K562 (cell line): ENCODE data around the gene CD6. TPM values are rescaled to one million over a fixed set of nuclear protein-coding genes. Genes with fewer than 3 reads are reported as not detected.

Experiments
- ARID2 ChIP-seq: fragments of 450-650 bp; IDR thresholded peaks from 2 replicates; pipeline ENCODE4 v1.6.1; 2017; ENCODE audit warnings: antibody characterized with exemption, mild to moderate bottlenecking
- KDM2B ChIP-seq: fragments of 250-450 bp; sonication (Bioruptor Pico); IDR thresholded peaks from 2 replicates; pipeline ENCODE4 v1.8.0; 2021; ENCODE audit warnings: mild to moderate bottlenecking, moderate library complexity
- MEF2D ChIP-seq: conservative IDR thresholded peaks from 2 replicates; pipeline ENCODE4 v1.6.1; 2016; ENCODE audit warnings: low read depth, missing genetic modification characterization, missing compliant biosample characterization
- MYC ChIP-seq, 2 experiments: fragments of 250-450 bp in 1 of 2; sonication (Bioruptor Pico) in 1 of 2; IDR thresholded peaks; 2 replicates each; pipeline versions ENCODE4 v1.5.1 to v1.6.1; 2012 to 2021; ENCODE audit warnings: low read depth in 2 of 2, borderline replicate concordance in 1 of 2, improper control_type of control experiment in 1 of 2, low read length in 1 of 2, mild to moderate bottlenecking in 1 of 2, moderate library complexity in 1 of 2
- NR2C2 ChIP-seq, 2 experiments: fragments of 200-800 bp in 1 of 2; sonication (Bioruptor generic) in 1 of 2; sonication (generic) in 1 of 2; formaldehyde crosslinking in 1 of 2; IDR thresholded peaks; 2 replicates each; pipeline versions ENCODE4 v1.6.1 to v1.8.0; 2016 to 2022; ENCODE audit warnings: mild to moderate bottlenecking in 1 of 2, missing compliant biosample characterization in 1 of 2, missing genetic modification characterization in 1 of 2, missing genetic modification reagents in 1 of 2
- RAD21 ChIP-seq, 2 experiments: fragments of 250-450 bp in 1 of 2; fragments of 450-650 bp in 1 of 2; sonication (Bioruptor Pico) in 1 of 2; formaldehyde crosslinking in 1 of 2; IDR thresholded peaks in 1 of 2; conservative IDR thresholded peaks in 1 of 2; 2 replicates each; pipeline versions ENCODE4 v1.4.0 to v1.8.0; 2020 to 2022; ENCODE audit warnings: mild to moderate bottlenecking in 2 of 2, moderate library complexity in 1 of 2
- RBBP5 ChIP-seq: fragments of 200-600 bp; sonication (generic); IDR thresholded peaks from 2 replicates; pipeline ENCODE4 v1.6.1; 2012; ENCODE audit warnings: borderline replicate concordance, mild to moderate bottlenecking, low read length, control low read depth, inconsistent platforms; ENCODE audit not compliant: insufficient read depth, poor library complexity, severe bottlenecking
- RFX5 ChIP-seq: IDR thresholded peaks from 2 replicates; pipeline ENCODE4 v1.6.1; 2011; ENCODE audit warnings: low read depth, mild to moderate bottlenecking, improper control_type of control experiment, low read length
- SIN3B ChIP-seq: fragments of 450-650 bp; IDR thresholded peaks from 2 replicates; pipeline ENCODE4 v1.6.1; 2017; ENCODE audit warnings: low read depth, mild to moderate bottlenecking, moderate library complexity
- ZNF282 ChIP-seq: sonication (generic); formaldehyde crosslinking; IDR thresholded peaks from 2 replicates; pipeline ENCODE4 v1.8.1; 2023; ENCODE audit warnings: missing genetic modification reagents
- polyA plus RNA-seq, 8 experiments: library from polyadenylated mRNA; depleted of rRNA in 4 of 8; stranded (reverse) in 5 of 8; unstranded in 3 of 8; fragments of >200 nt; fragmentation: Nextera tagmentation in 2 of 8; fragmentation: Illumina TruSeq in 1 of 8; extraction: Ambion mirVana in 2 of 8; extraction: Trizol in 1 of 8; gene quantifications; 2 replicates each; pipeline versions ENCODE4 v1.2.1 to v1.2.3, GENCODE V29; 2011 to 2014; ENCODE audit warnings: inconsistent platforms in 1 of 8, missing spikeins in 1 of 8
- total RNA-seq, 7 experiments: library from RNA; depleted of rRNA in 6 of 7; stranded (reverse); fragments of >200 nt in 6 of 7; fragmentation: Illumina TruSeq in 2 of 7; extraction: Trizol in 2 of 7; gene quantifications; 2 replicates each; pipeline versions ENCODE4 v1.2.1 to v1.2.3, GENCODE V29; 2011 to 2021; ENCODE audit warnings: low replicate concordance in 1 of 7
- TF ChIP-seq, protein P1 (sequence below): fragments of 450-650 bp; formaldehyde crosslinking; IDR thresholded peaks from 2 replicates; pipeline ENCODE4 v1.4.0; 2020; ENCODE audit warnings: mild to moderate bottlenecking, moderate library complexity
- TF ChIP-seq, protein P2 (sequence below): conservative IDR thresholded peaks from 2 replicates; pipeline ENCODE4 v1.6.1; 2011; ENCODE audit warnings: low read depth, mild to moderate bottlenecking, low read length; ENCODE audit not compliant: control insufficient read depth
- TF ChIP-seq, protein P3 (sequence below): sonication (generic); formaldehyde crosslinking; IDR thresholded peaks from 2 replicates; pipeline ENCODE4 v1.5.0; 2020; ENCODE audit warnings: missing genetic modification reagents
- TF ChIP-seq, protein P4 (sequence below): IDR thresholded peaks from 2 replicates; pipeline ENCODE4 v1.6.1; 2011; ENCODE audit warnings: borderline replicate concordance, low read depth, mild to moderate bottlenecking, moderate library complexity, low read length; ENCODE audit not compliant: insufficient read depth, poor library complexity, severe bottlenecking
- TF ChIP-seq, protein P5 (sequence below), 2 experiments: fragments of 450-650 bp; IDR thresholded peaks; 2 replicates each; pipeline ENCODE4 v1.6.1; 2016

CD6 gene
- total and polyA plus RNA-seq, 9 of the 15 experiments (the other 6 are each of a cell fraction or from before 2014, with no cell fraction given): 0.84 TPM; not detected in 8

DNA sequence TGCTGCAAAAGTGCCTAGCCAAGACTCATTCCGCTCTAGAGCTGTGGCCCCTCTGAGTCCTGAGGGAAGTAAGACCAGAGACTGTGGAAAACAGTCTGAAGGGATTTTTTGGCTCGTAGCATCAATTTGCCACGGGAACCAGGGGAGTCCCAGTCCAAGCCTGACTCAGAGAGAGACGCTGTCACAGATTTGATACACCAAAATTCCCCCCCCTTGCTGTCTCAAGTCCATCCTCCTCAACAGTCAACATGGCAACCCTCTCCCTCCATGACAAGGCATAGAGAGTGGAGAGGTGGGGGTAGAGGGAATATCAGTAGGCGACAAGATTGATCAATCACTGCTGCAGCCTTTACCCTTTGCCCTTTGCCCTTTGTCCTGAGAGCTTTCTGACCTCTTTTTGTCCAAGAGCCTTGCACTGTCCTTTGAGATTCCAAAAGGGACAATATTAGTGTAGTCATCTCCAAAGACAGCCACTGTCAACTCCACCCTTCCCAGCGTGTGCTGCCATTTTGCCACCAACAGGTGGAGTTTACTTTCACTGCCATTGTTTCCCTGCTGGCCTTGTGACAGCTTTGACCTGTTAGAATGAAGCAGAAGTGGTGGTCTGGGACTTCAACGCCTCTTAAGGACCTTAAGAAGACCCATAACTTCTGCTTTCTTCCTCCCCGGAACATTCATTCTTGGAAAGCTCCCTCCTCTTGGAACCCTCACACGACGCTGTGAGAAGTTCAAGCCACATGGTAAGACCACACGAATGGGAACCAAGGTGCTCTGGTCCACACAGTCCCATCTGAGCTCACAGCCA, 26.8 kb upstream of the CD6 start (continued):
- TF ChIP-seq RAD21 (CRISPR knock-in tag; conservative IDR thresholded peaks at IDR 0.05 in 1 of 2, IDR thresholded peaks at IDR 0.05 in 1 of 2) (peak in 1 of 2 experiments; percentile 44; a peak in 2 of 4 replicates), MYC (IDR thresholded peaks at IDR 0.05; ENCODE audit: low read depth, low read length) (0 out of 2 replicates have a peak, but pooled peaks have one; percentile 14), MYC (CRISPR knock-in tag; IDR thresholded peaks at IDR 0.05; ENCODE audit: borderline replicate concordance, low read depth) (no peak), ZNF282 (CRISPR knock-in tag) (no peak), MEF2D (no peak), ARID2 (no peak), NR2C2 (CRISPR knock-in tag; IDR thresholded peaks at IDR 0.05) (peak; percentile 48; the same call in 1 of the 2 replicates), NR2C2 (tag; IDR thresholded peaks at IDR 0.05) (peak; percentile 77), KDM2B (CRISPR knock-in tag) (no peak), RBBP5 (no peak), RFX5 (no peak), SIN3B (no peak)
- TF ChIP-seq, protein P1, sequence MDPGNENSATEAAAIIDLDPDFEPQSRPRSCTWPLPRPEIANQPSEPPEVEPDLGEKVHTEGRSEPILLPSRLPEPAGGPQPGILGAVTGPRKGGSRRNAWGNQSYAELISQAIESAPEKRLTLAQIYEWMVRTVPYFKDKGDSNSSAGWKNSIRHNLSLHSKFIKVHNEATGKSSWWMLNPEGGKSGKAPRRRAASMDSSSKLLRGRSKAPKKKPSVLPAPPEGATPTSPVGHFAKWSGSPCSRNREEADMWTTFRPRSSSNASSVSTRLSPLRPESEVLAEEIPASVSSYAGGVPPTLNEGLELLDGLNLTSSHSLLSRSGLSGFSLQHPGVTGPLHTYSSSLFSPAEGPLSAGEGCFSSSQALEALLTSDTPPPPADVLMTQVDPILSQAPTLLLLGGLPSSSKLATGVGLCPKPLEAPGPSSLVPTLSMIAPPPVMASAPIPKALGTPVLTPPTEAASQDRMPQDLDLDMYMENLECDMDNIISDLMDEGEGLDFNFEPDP (CRISPR knock-in tag): no peak
- TF ChIP-seq, protein P2, sequence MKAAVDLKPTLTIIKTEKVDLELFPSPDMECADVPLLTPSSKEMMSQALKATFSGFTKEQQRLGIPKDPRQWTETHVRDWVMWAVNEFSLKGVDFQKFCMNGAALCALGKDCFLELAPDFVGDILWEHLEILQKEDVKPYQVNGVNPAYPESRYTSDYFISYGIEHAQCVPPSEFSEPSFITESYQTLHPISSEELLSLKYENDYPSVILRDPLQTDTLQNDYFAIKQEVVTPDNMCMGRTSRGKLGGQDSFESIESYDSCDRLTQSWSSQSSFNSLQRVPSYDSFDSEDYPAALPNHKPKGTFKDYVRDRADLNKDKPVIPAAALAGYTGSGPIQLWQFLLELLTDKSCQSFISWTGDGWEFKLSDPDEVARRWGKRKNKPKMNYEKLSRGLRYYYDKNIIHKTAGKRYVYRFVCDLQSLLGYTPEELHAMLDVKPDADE: no peak
- TF ChIP-seq, protein P3, sequence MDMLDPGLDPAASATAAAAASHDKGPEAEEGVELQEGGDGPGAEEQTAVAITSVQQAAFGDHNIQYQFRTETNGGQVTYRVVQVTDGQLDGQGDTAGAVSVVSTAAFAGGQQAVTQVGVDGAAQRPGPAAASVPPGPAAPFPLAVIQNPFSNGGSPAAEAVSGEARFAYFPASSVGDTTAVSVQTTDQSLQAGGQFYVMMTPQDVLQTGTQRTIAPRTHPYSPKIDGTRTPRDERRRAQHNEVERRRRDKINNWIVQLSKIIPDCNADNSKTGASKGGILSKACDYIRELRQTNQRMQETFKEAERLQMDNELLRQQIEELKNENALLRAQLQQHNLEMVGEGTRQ: no peak
- TF ChIP-seq, protein P4, sequence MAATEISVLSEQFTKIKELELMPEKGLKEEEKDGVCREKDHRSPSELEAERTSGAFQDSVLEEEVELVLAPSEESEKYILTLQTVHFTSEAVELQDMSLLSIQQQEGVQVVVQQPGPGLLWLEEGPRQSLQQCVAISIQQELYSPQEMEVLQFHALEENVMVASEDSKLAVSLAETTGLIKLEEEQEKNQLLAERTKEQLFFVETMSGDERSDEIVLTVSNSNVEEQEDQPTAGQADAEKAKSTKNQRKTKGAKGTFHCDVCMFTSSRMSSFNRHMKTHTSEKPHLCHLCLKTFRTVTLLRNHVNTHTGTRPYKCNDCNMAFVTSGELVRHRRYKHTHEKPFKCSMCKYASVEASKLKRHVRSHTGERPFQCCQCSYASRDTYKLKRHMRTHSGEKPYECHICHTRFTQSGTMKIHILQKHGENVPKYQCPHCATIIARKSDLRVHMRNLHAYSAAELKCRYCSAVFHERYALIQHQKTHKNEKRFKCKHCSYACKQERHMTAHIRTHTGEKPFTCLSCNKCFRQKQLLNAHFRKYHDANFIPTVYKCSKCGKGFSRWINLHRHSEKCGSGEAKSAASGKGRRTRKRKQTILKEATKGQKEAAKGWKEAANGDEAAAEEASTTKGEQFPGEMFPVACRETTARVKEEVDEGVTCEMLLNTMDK: peak; percentile 34
- TF ChIP-seq, protein P5, sequence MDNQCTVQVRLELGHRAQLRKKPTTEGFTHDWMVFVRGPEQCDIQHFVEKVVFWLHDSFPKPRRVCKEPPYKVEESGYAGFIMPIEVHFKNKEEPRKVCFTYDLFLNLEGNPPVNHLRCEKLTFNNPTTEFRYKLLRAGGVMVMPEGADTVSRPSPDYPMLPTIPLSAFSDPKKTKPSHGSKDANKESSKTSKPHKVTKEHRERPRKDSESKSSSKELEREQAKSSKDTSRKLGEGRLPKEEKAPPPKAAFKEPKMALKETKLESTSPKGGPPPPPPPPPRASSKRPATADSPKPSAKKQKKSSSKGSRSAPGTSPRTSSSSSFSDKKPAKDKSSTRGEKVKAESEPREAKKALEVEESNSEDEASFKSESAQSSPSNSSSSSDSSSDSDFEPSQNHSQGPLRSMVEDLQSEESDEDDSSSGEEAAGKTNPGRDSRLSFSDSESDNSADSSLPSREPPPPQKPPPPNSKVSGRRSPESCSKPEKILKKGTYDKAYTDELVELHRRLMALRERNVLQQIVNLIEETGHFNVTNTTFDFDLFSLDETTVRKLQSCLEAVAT (IDR thresholded peaks at IDR 0.05): no peak
